ENCODE data around the gene MYL6. TPM values are rescaled to one million over a fixed set of nuclear protein-coding genes. Genes with fewer than 3 reads are reported as not detected.

Gene MYL6
- total and polyA plus RNA-seq, 10 of the 15 experiments (the other 5 are each of a cell fraction or from before 2014, with no cell fraction given) = 1,000 to 4,116 (median 1,828) TPM

DNA sequence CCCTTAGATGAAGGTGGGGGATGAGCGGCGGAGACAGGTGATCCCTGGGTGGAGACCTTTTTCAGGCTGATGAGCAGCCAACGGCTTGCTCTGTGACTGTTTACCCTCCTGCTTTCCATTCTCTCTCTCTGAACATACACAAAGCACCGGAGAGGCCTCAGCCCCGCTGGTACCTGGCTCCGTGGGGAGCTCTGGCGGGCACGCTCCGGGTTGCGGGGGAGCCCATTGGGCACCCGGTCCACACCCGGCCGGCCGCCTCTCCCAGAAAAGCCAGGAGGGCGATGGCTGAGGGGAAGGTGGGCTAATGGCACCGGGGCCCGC, 30.6 kb downstream of the MYL6 start:
- H3K9me3 ChIP-seq (replicated peaks; ENCODE audit: control insufficient read depth, insufficient read depth, low read length) = no peaks in the 10 kb centered on the region
- SMC1A ChIA-PET (ENCODE audit: uncharacterized antibody, unreplicated experiment) = interaction anchor here (0.8 to 6.2 kb wide), 16 partner anchors 11 to 447 kb away, joined by 3 to 68 read pairs (median 5); partner anchors contain the start of genes ESYT1, PA2G4, RNF41 and ZC3H10

More for the DNA sequence above, 30.6 kb downstream of the MYL6 start:
- Histone ChIP-seq H3K27ac (ENCODE audit: control insufficient read depth, insufficient read depth) (peak overlapping the region; percentile 80), H3K9ac (ENCODE audit: control insufficient read depth, insufficient read depth, low read length) (peak overlapping the region; percentile 93), H3K4me2 (ENCODE audit: control insufficient read depth, insufficient read depth) (peak overlapping the region; percentile 72), H3K4me3 (peak overlapping the region; percentile 98), H3K27me3 (replicated peaks in 1 of 2; ENCODE audit: control insufficient read depth in 2 of 2, insufficient read depth in 2 of 2, low read length in 1 of 2) (no peaks in the 10 kb centered on the region), H3K36me3 (ENCODE audit: control insufficient read depth in 2 of 2, insufficient read depth in 2 of 2, low read length in 1 of 2) (peaks cover 3 to 4% of the 10 kb centered on the region in 2 experiments), H2AFZ (ENCODE audit: control insufficient read depth, low read depth, low read length) (peak overlapping the region; percentile 26; the same call in 1 of the 2 replicates), H3K4me1 (ENCODE audit: control insufficient read depth, insufficient read depth, low read length) (0 out of 2 replicates have a peak, but pooled peaks cover 4% of the 10 kb centered on the region), H4K20me1 (ENCODE audit: control insufficient read depth, insufficient read depth) (no peaks in the 10 kb centered on the region; the same call in 1 of the 2 replicates), H3K79me2 (ENCODE audit: control insufficient read depth, insufficient read depth, low read length) (peaks cover 27% of the 10 kb centered on the region)
- POLR2A ChIA-PET = interaction anchor here (0.5 to 7.7 kb wide), 10 partner anchors 29 to 450 kb away, joined by 3 to 68 read pairs (median 6); partner anchors contain the start of genes DNAJC14, ESYT1, PA2G4 and RNF41
- WGBS (ENCODE audit: insufficient coverage, insufficient replicate concordance, low lambda C conversion rate, missing lambda C conversion rate) = 2% methylated on average over 17 of the region's 17 CpGs
- RAD21 ChIA-PET (ENCODE audit: unreplicated experiment) = interaction anchor here (1.0 to 4.6 kb wide), 18 partner anchors 14 to 451 kb away, joined by 3 to 98 read pairs (median 8); partner anchors contain the start of genes COQ10A, ESYT1, MYL6 and MYL6B
- BruUV-seq (replicated peaks) = no TSS peak
- FAIRE-seq = no peak
- ATAC-seq = peak; percentile 9
- CTCF ChIA-PET = interaction anchor here (0.6 to 8.9 kb wide), 27 partner anchors 11 to 449 kb away, joined by 3 to 129 read pairs (median 5); partner anchors contain the start of genes ESYT1, MYL6, RNF41 and ZC3H10
- TF ChIP-seq MYB (IDR thresholded peaks at IDR 0.05; ENCODE audit: borderline replicate concordance, low read depth, low read length) (no peak), JUNB (IDR thresholded peaks at IDR 0.05) (no peak), WRNIP1 (IDR thresholded peaks at IDR 0.05; ENCODE audit: borderline replicate concordance, low read depth, low read length) (0 out of 2 replicates have a peak, but pooled peaks have one; percentile 63), SIN3A (IDR thresholded peaks at IDR 0.05; ENCODE audit: low read depth, low read length) (0 out of 2 replicates have a peak, but pooled peaks have one; percentile 1)
- intact Hi-C loops (cut with micrococcal nuclease; ENCODE audit: unreplicated experiment) = loop anchor here (1.0 to 10.0 kb wide), 3 partner anchors 30 to 454 kb away; partner anchors contain the start of gene MYL6
- DNase-seq (ENCODE audit: low read depth, low spot score) = no peak
- in situ Hi-C loops (cut with MboI) = loop anchor here (5.0 kb wide), 1 partner anchor 56 kb away; no protein-coding TSS in a partner anchor
